Activated CD8-positive, alpha-beta memory T cell treated with anti-CD3 and anti-CD28 coated beads, Interleukin-2, amount 10 ng/mL, durations not matched to agents 7 days and 5 days (primary cell): ENCODE data around the gene LIPK. TPM values are rescaled to one million over a fixed set of nuclear protein-coding genes. Genes with fewer than 3 reads are reported as not detected.
"Not testable (repeated sequence)": the region's sequence is repeated elsewhere in the genome, so short reads cannot be mapped to it uniquely, and the experiment has no call there.

Source experiments
- ATAC-seq: fragments of 150-1000 bp; cut with Tn5 transposase; one replicate; pipeline ENCODE4 v1.10.0; 2021; ENCODE audit warnings: moderate library complexity
- CTCF ChIA-PET: fragments of 350-600 bp; sonication (Branson Sonifier 250); formaldehyde crosslinking; loops from one replicate; lab custom pipeline; 2021; ENCODE audit warnings: antibody characterized with exemption; lab: Charles Lee
- DNase-seq: peaks from one replicate; pipeline ENCODE4 v3.0.0-alpha.2; 2020
- H3K27ac Mint-ChIP-seq: one replicate; pipeline ENCODE4 v1.8.0; 2021; ENCODE audit warnings: mild to moderate bottlenecking, mixed read lengths
- H3K27me3 Mint-ChIP-seq: one replicate; pipeline ENCODE4 v1.8.0; 2021; ENCODE audit warnings: mixed read lengths
- H3K36me3 Mint-ChIP-seq: one replicate; pipeline ENCODE4 v1.8.0; 2021; ENCODE audit warnings: mild to moderate bottlenecking, mixed read lengths
- H3K4me1 Mint-ChIP-seq: one replicate; pipeline ENCODE4 v1.8.0; 2021; ENCODE audit warnings: mixed read lengths
- H3K4me3 Mint-ChIP-seq: one replicate; pipeline ENCODE4 v1.8.0; 2021; ENCODE audit warnings: mild to moderate bottlenecking, moderate library complexity, mixed read lengths
- H3K9me3 Mint-ChIP-seq: one replicate; pipeline ENCODE4 v1.8.0; 2022; ENCODE audit warnings: low read depth, mixed read lengths
- total RNA-seq, 2 experiments: library from RNA; stranded (reverse); gene quantifications; one replicate each; pipeline ENCODE4 v1.2.3, GENCODE V29; 2021

The LIPK gene
- total RNA-seq, 2 experiments from 2014 or later, result not detected

- no peak for ATAC-seq
- no peaks in the 10 kb centered on the region for H3K36me3 Mint-ChIP-seq
- no peak overlapping the region for H3K4me3 Mint-ChIP-seq
- CTCF ChIA-PET, result interaction anchor here (1.5 kb wide), 1 partner anchor 100 kb away, joined by 8 read pairs; the partner anchor contains the start of gene RNLS
- DNase-seq, result no peak
- H3K4me1 Mint-ChIP-seq, result no peaks in the 10 kb centered on the region
- no peak overlapping the region for H3K27ac Mint-ChIP-seq
- H3K27me3 Mint-ChIP-seq, result peaks cover 11% of the 10 kb centered on the region
- no peaks in the 10 kb centered on the region for H3K9me3 Mint-ChIP-seq
Measured at GRCh38 chr10:88682491-88682890, 23.6 kb upstream of the LIPK start.

- CTCF ChIA-PET, result interaction anchor here (1.1 to 4.8 kb wide), 3 partner anchors 122 to 246 kb away, joined by 3 to 24 read pairs (median 3); no protein-coding TSS in a partner anchor
- ATAC-seq, result no peak
- no peak for DNase-seq
- Mint-ChIP-seq H3K27ac (no peak overlapping the region), H3K9me3 (no peaks in the 10 kb centered on the region), H3K27me3 (peaks cover 8% of the 10 kb centered on the region), H3K4me1 (no peaks in the 10 kb centered on the region), H3K4me3 (no peak overlapping the region), H3K36me3 (no peaks in the 10 kb centered on the region)
Measured at GRCh38 chr10:88687853-88688467, 18.1 kb upstream of the LIPK start.

- CTCF ChIA-PET, result interaction anchor here (0.6 to 4.8 kb wide), 3 partner anchors 120 to 851 kb away, joined by 3 to 24 read pairs (median 4); no protein-coding TSS in a partner anchor
- H3K4me1 Mint-ChIP-seq, result no peaks in the 10 kb centered on the region
- H3K27me3 Mint-ChIP-seq, result peaks cover 6% of the 10 kb centered on the region
- no peak for DNase-seq
- H3K36me3 Mint-ChIP-seq, result no peaks in the 10 kb centered on the region
- H3K9me3 Mint-ChIP-seq, result no peaks in the 10 kb centered on the region
- H3K4me3 Mint-ChIP-seq, result no peak overlapping the region
- H3K27ac Mint-ChIP-seq, result no peak overlapping the region
- no peak for ATAC-seq
Measured at GRCh38 chr10:88689366-88689765, 16.7 kb upstream of the LIPK start.

GRCh38 chr10:88693392-88694020 lies 12.5 kb upstream of the LIPK start:
- no peak for DNase-seq
- CTCF ChIA-PET, result interaction anchor here (1.1 to 1.6 kb wide), 2 partner anchors 34 to 111 kb away, joined by 3 to 5 read pairs; no protein-coding TSS in a partner anchor

GRCh38 chr10:88702848-88703597 lies 3.0 kb upstream of the LIPK start:
- CTCF ChIA-PET, result no interaction called here
- peaks cover 10% of the 10 kb centered on the region for H3K27me3 Mint-ChIP-seq
- no peaks in the 10 kb centered on the region for H3K36me3 Mint-ChIP-seq
- no peaks in the 10 kb centered on the region for H3K9me3 Mint-ChIP-seq
- DNase-seq (no peak), ATAC-seq (no peak)
- no peak overlapping the region for H3K27ac Mint-ChIP-seq
- no peak overlapping the region for H3K4me3 Mint-ChIP-seq
- H3K4me1 Mint-ChIP-seq, result no peaks in the 10 kb centered on the region

More at GRCh38 chr10:88693392-88694020, 12.5 kb upstream of the LIPK start:
- Mint-ChIP-seq H3K36me3 (no peaks in the 10 kb centered on the region), H3K4me1 (no peaks in the 10 kb centered on the region), H3K27me3 (peaks cover 15% of the 10 kb centered on the region), H3K27ac (no peak overlapping the region), H3K4me3 (no peak overlapping the region), H3K9me3 (no peaks in the 10 kb centered on the region)
- no peak for ATAC-seq

- no peak for ATAC-seq
- no peak overlapping the region for H3K4me3 Mint-ChIP-seq
Measured at GRCh38 chr10:88707429-88708155, 1.5 kb downstream of the LIPK start.

GRCh38 chr10:88709361-88709760 lies 3.3 kb downstream of the LIPK start:
- not testable (repeated sequence) for H3K4me3 Mint-ChIP-seq, H3K27me3 Mint-ChIP-seq, H3K9me3 Mint-ChIP-seq, DNase-seq, H3K36me3 Mint-ChIP-seq, ATAC-seq, H3K4me1 Mint-ChIP-seq, H3K27ac Mint-ChIP-seq
- CTCF ChIA-PET, result interaction anchor here (1.3 kb wide), 1 partner anchor 108 kb away, joined by 3 read pairs; no protein-coding TSS in a partner anchor

More at GRCh38 chr10:88707429-88708155, 1.5 kb downstream of the LIPK start:
- Mint-ChIP-seq H3K27ac (no peak overlapping the region), H3K9me3 (no peaks in the 10 kb centered on the region), H3K4me1 (no peaks in the 10 kb centered on the region), H3K36me3 (no peaks in the 10 kb centered on the region), H3K27me3 (peaks cover 8% of the 10 kb centered on the region)
- CTCF ChIA-PET, result no interaction called here
- DNase-seq, result no peak

GRCh38 chr10:88715517-88715916 lies 9.5 kb downstream of the LIPK start:
- CTCF ChIA-PET, result no interaction called here
- ATAC-seq (no peak), DNase-seq (no peak)
- Mint-ChIP-seq H3K27ac (no peak overlapping the region), H3K9me3 (no peaks in the 10 kb centered on the region), H3K4me3 (no peak overlapping the region), H3K36me3 (no peaks in the 10 kb centered on the region), H3K4me1 (no peaks in the 10 kb centered on the region), H3K27me3 (peaks cover 16% of the 10 kb centered on the region)

GRCh38 chr10:88721392-88721791 lies 15.3 kb downstream of the LIPK start:
- Mint-ChIP-seq H3K4me3 (no peak overlapping the region), H3K36me3 (no peaks in the 10 kb centered on the region), H3K27ac (no peak overlapping the region), H3K27me3 (peaks cover 19% of the 10 kb centered on the region), H3K9me3 (no peaks in the 10 kb centered on the region), H3K4me1 (peaks cover 7% of the 10 kb centered on the region)
- DNase-seq (no peak), ATAC-seq (no peak)
- CTCF ChIA-PET, result interaction anchor here (0.7 kb wide), 1 partner anchor 36 kb away, joined by 3 read pairs; no protein-coding TSS in a partner anchor

- H3K4me1 Mint-ChIP-seq, result peaks cover 7% of the 10 kb centered on the region
- DNase-seq (no peak), ATAC-seq (no peak)
- no peaks in the 10 kb centered on the region for H3K9me3 Mint-ChIP-seq
- H3K27me3 Mint-ChIP-seq, result peaks cover 6% of the 10 kb centered on the region
- no peaks in the 10 kb centered on the region for H3K36me3 Mint-ChIP-seq
- no peak overlapping the region for H3K27ac Mint-ChIP-seq
- CTCF ChIA-PET, result interaction anchor here (1.1 kb wide), 1 partner anchor 38 kb away, joined by 3 read pairs; no protein-coding TSS in a partner anchor
- no peak overlapping the region for H3K4me3 Mint-ChIP-seq
Measured at GRCh38 chr10:88725798-88726197, 19.7 kb downstream of the LIPK start.

GRCh38 chr10:88728107-88728763 lies 22.2 kb downstream of the LIPK start:
- CTCF ChIA-PET, result interaction anchor here (0.8 to 2.5 kb wide), 10 partner anchors 8 to 204 kb away, joined by 3 to 8 read pairs (median 4); partner anchors contain the start of gene LIPN
- ATAC-seq (peak; percentile 36), DNase-seq (peak; percentile 56)
- peaks cover 6% of the 10 kb centered on the region for H3K27me3 Mint-ChIP-seq
- no peak overlapping the region for H3K4me3 Mint-ChIP-seq
- no peak overlapping the region for H3K27ac Mint-ChIP-seq
- peaks cover 7% of the 10 kb centered on the region for H3K4me1 Mint-ChIP-seq
- no peaks in the 10 kb centered on the region for H3K9me3 Mint-ChIP-seq
- H3K36me3 Mint-ChIP-seq, result no peaks in the 10 kb centered on the region

- DNase-seq (no peak), ATAC-seq (no peak)
- Mint-ChIP-seq H3K27ac (no peak overlapping the region), H3K27me3 (no peaks in the 10 kb centered on the region), H3K4me1 (peaks cover 2% of the 10 kb centered on the region), H3K4me3 (no peak overlapping the region), H3K36me3 (no peaks in the 10 kb centered on the region), H3K9me3 (no peaks in the 10 kb centered on the region)
- CTCF ChIA-PET, result no interaction called here
Measured at GRCh38 chr10:88730864-88731263, 24.8 kb downstream of the LIPK start.
